ENCODE measurements around the gene SDK1.

Gene SDK1

GRCh38 chr7:3616306-3616705 is 315.3 kb downstream of the SDK1 start:
- no peak for DNase-seq (ENCODE audit: low read depth)
- H3K4me3 ChIP-seq (ENCODE audit: low read depth, low read length): no peak overlapping the region
- TF ChIP-seq CTCF (IDR thresholded peaks at IDR 0.05; ENCODE audit: low read depth, low read length, missing control alignments): no peak

DNA sequence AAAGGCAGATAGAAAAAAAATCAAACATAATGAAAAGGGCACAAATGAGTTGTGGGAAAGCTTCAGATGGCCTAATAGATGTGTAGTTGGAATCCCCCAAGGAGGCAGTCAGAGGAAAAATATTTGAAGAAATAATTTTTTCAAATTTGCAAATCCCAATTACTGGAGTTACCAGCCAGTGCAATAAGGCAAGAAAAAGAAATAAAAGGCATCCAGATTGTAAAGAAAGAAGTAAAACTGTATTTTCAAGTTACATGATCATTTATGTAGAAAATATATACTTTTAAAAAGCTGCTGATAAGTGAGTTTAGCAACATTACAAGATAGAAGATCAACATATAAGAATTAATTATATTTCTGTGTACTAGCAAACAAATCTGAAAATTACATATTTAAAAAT is 329.0 kb downstream of the SDK1 start:
- no peak for DNase-seq (ENCODE audit: low read depth)
- TF ChIP-seq CTCF (IDR thresholded peaks at IDR 0.05; ENCODE audit: low read depth, low read length, missing control alignments): no peak
- no peak overlapping the region for H3K4me3 ChIP-seq (ENCODE audit: low read depth, low read length)

DNA sequence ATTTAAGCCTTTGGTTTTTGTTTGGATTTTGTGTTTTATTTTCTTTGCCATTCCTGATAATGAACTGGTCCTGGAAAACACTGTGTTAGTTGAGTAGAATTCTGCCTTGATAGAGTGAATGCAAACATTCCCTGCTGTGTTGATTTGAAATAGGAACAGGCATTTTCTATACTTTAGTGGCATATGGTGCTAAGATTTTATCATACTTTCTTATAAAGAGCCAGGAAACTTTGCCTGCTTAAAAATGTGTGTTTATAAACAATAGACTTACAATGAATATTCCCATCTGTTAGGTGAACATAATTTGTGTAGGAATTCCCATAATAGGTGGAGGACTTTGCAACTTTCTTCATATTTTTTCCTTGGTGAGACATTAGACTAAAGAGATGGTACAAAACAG is 333.3 kb downstream of the SDK1 start:
- no peak for TF ChIP-seq CTCF (IDR thresholded peaks at IDR 0.05; ENCODE audit: low read depth, low read length, missing control alignments)
- no peak overlapping the region for H3K4me3 ChIP-seq (ENCODE audit: low read depth, low read length)
- DNase-seq (ENCODE audit: low read depth): no peak

DNA sequence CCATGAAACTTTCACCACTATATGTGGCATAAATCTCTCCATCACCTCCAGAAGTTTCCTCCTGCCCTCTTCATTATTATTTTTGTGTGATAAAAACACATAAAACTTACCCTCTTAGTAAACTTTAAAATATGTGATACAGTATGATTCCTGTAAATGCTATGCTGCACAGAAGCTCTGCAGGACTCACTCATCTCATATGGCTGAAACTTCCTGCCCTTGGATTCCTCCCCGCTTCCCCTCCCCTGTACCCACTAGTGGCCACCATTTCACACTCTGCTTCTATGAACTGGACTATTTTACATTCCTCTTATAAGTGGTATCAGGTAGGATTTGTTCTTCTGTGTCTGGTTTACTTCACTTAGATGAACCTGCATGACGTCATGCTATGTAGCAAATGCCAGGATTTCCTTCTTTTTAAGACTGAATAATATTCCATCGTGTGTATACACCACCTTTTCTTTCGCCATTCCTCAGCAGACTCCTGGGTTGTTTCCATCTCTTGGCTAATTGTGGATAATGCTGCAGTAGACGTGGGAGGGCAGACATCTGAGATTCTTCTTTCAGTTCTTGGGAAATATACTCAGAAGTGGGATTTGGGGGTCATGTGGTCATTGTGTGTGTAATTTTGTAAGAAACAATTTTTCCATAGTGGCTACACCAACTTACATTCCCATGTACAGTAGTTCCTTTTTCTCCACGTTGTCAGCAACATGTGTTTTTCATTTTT is 335.2 kb downstream of the SDK1 start:
- DNase-seq (ENCODE audit: low read depth): no peak
- no peak overlapping the region for H3K4me3 ChIP-seq (ENCODE audit: low read depth, low read length)
- no peak for TF ChIP-seq CTCF (IDR thresholded peaks at IDR 0.05; ENCODE audit: low read depth, low read length, missing control alignments)

DNA sequence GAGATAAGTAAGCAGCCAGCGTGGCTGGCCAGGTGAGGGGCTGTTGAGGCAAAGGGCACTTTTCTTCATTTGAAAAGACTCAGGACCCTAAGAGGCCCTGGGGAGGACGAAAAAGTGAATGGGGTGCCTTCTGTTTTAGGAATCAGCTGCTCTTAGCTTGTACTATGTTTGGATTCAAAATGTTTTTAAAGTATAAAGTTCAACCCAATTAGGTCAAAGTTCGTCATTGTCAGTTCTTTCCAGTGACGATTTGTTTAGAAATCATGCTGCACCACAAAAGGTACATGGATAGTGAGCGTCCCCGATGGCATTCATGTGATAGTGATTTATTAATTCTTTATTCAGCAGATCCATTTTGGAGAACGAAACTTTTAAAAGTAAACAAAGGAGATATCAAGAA is 338.2 kb downstream of the SDK1 start:
- no peak for TF ChIP-seq CTCF (IDR thresholded peaks at IDR 0.05; ENCODE audit: low read depth, low read length, missing control alignments)
- DNase-seq (ENCODE audit: low read depth): no peak
- H3K4me3 ChIP-seq (ENCODE audit: low read depth, low read length): no peak overlapping the region

- H3K4me3 ChIP-seq (ENCODE audit: low read depth, low read length): no peak overlapping the region
- TF ChIP-seq CTCF (IDR thresholded peaks at IDR 0.05; ENCODE audit: low read depth, low read length, missing control alignments): no peak
- no peak for DNase-seq (ENCODE audit: low read depth)
Observed at GRCh38 chr7:3641582-3641981, 340.5 kb downstream of the SDK1 start.

GRCh38 chr7:3643091-3643490 is 342.0 kb downstream of the SDK1 start:
- no peak overlapping the region for H3K4me3 ChIP-seq (ENCODE audit: low read depth, low read length)
- DNase-seq (ENCODE audit: low read depth): no peak
- no peak for TF ChIP-seq CTCF (IDR thresholded peaks at IDR 0.05; ENCODE audit: low read depth, low read length, missing control alignments)
